NCI-H2029 treated with DMSO at 0.1 percent for 48 hours (cell line): Measurements from ENCODE around the gene ATP11A.
"Not testable (repeated sequence)": the region's sequence is repeated elsewhere in the genome, so short reads cannot be mapped to it uniquely, and the experiment has no call there.

ENCODE experiments used
- DNase-seq: peaks from one replicate; lab custom pipeline; 2025; lab: John Stamatoyannopoulos, UW

The ATP11A gene

GRCh38 chr13:112795277-112795676 is 105.4 kb downstream of the ATP11A start:
- no peak for DNase-seq

GRCh38 chr13:112796190-112796915 is 106.5 kb downstream of the ATP11A start:
- no peak for DNase-seq

GRCh38 chr13:112799394-112799793 is 109.6 kb downstream of the ATP11A start:
- DNase-seq = no peak

- no peak for DNase-seq
Observed at GRCh38 chr13:112800057-112800456, 110.2 kb downstream of the ATP11A start.

- DNase-seq = not testable (repeated sequence)
Observed at GRCh38 chr13:112800807-112801206, 111.0 kb downstream of the ATP11A start.

GRCh38 chr13:112802802-112803195 is 113.0 kb downstream of the ATP11A start:
- no peak for DNase-seq

GRCh38 chr13:112803422-112803821 is 113.6 kb downstream of the ATP11A start:
- DNase-seq = no peak

GRCh38 chr13:112804374-112804773 is 114.5 kb downstream of the ATP11A start:
- no peak for DNase-seq

GRCh38 chr13:112806739-112807652 is 117.2 kb downstream of the ATP11A start:
- no peak for DNase-seq

GRCh38 chr13:112807653-112808376 is 118.0 kb downstream of the ATP11A start:
- DNase-seq = no peak

- DNase-seq = no peak
Observed at GRCh38 chr13:112808377-112809140, 118.7 kb downstream of the ATP11A start.

GRCh38 chr13:112809332-112810315 is 119.8 kb downstream of the ATP11A start:
- no peak for DNase-seq

GRCh38 chr13:112810608-112811007 is 120.8 kb downstream of the ATP11A start:
- DNase-seq = no peak

- no peak for DNase-seq
Observed at GRCh38 chr13:112812306-112813055, 122.6 kb downstream of the ATP11A start.

- DNase-seq = no peak
Observed at GRCh38 chr13:112813552-112813951, 123.7 kb downstream of the ATP11A start.

- DNase-seq = peak; percentile 6
Observed at GRCh38 chr13:112814905-112815585, 125.2 kb downstream of the ATP11A start.

- DNase-seq = no peak
Observed at GRCh38 chr13:112815871-112816270, 126.0 kb downstream of the ATP11A start.

- no peak for DNase-seq
Observed at GRCh38 chr13:112818040-112818697, 128.3 kb downstream of the ATP11A start.

GRCh38 chr13:112818698-112819045 is 128.8 kb downstream of the ATP11A start:
- no peak for DNase-seq
